Fibroblast of pulmonary artery (primary cell): ENCODE results near the gene CPTP.

ENCODE experiments used
- DNase-seq: peaks from one replicate; pipeline ENCODE4 v3.0.0-alpha.2; 2010; ENCODE audit warnings: low read depth
- H3K4me3 ChIP-seq: replicated peaks from 2 replicates; pipeline ENCODE4 v1.5.1; 2011; ENCODE audit warnings: low read depth, mild to moderate bottlenecking, control low read depth, low read length, moderate library complexity
- TF ChIP-seq, protein P1 (sequence below): IDR thresholded peaks from 2 replicates; pipeline ENCODE4 v1.5.1; 2011; ENCODE audit warnings: mild to moderate bottlenecking, control low read depth, low read length, inconsistent platforms; ENCODE audit errors: missing control alignments

CPTP gene

GRCh38 chr1:1354271-1355247 lies 30.0 kb downstream of the CPTP start:
- DNase-seq: no peak
- no peak overlapping the region for H3K4me3 ChIP-seq
- TF ChIP-seq, protein P1, sequence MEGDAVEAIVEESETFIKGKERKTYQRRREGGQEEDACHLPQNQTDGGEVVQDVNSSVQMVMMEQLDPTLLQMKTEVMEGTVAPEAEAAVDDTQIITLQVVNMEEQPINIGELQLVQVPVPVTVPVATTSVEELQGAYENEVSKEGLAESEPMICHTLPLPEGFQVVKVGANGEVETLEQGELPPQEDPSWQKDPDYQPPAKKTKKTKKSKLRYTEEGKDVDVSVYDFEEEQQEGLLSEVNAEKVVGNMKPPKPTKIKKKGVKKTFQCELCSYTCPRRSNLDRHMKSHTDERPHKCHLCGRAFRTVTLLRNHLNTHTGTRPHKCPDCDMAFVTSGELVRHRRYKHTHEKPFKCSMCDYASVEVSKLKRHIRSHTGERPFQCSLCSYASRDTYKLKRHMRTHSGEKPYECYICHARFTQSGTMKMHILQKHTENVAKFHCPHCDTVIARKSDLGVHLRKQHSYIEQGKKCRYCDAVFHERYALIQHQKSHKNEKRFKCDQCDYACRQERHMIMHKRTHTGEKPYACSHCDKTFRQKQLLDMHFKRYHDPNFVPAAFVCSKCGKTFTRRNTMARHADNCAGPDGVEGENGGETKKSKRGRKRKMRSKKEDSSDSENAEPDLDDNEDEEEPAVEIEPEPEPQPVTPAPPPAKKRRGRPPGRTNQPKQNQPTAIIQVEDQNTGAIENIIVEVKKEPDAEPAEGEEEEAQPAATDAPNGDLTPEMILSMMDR: no peak

DNA sequence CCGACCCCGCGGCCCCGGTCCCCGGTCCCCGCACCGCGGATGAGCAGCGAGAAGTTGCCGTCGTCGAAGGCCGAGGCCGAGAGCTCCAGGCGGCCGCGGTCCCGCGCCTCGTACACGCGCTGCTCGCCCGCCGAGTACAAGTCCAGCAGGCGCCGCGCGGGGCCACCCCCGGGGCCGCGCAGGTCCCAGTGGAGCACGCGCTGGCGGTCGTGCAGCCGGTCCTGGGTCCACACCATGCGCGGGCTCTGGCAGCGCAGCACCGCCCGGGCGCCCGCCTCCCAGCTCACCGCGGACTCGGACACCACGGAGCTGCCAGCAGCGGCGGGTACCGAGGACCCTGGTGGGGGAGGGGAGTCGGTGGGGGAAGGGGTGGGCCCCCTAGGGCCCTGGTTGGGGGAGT lies 30.8 kb downstream of the CPTP start:
- TF ChIP-seq, protein P1: no peak
- no peak overlapping the region for H3K4me3 ChIP-seq
- DNase-seq: no peak

- DNase-seq: no peak
- TF ChIP-seq, protein P1: no peak
- peak overlapping the region; percentile 64 for H3K4me3 ChIP-seq
Measured at GRCh38 chr1:1356166-1356795, 31.7 kb downstream of the CPTP start.

GRCh38 chr1:1356796-1357401 lies 32.3 kb downstream of the CPTP start:
- TF ChIP-seq, protein P1: no peak
- DNase-seq: no peak
- H3K4me3 ChIP-seq: peak overlapping the region; percentile 64

DNA sequence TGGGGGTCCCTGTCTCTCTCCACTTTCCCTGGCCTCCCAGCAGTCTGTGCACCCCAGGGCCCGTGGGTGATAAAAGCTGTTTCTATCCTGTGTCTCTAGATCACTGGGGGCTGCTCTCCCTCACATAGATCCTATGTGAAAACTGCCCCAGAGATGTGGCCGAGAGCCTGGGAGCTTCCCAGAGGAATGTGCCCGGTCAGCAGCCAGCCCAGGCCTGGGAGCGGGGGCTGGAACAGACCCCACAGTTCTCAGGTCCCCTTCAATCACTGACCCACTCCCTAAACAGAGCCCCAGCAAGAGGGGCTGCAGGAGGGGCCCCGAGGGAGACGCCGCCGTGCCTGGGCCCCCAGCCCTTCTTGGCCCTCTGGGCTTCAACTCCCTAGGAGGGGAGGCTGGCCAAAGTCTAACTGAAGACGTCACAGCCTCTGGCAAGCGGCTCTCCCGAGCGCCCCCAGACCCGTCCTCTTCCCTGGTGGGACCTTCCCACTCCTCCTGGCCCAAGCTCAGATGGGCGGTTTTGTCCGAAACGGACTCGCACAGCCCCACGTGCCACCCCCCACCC lies 33.4 kb downstream of the CPTP start:
- DNase-seq: no peak
- TF ChIP-seq, protein P1: no peak
- peak overlapping the region; percentile 64 for H3K4me3 ChIP-seq

DNA sequence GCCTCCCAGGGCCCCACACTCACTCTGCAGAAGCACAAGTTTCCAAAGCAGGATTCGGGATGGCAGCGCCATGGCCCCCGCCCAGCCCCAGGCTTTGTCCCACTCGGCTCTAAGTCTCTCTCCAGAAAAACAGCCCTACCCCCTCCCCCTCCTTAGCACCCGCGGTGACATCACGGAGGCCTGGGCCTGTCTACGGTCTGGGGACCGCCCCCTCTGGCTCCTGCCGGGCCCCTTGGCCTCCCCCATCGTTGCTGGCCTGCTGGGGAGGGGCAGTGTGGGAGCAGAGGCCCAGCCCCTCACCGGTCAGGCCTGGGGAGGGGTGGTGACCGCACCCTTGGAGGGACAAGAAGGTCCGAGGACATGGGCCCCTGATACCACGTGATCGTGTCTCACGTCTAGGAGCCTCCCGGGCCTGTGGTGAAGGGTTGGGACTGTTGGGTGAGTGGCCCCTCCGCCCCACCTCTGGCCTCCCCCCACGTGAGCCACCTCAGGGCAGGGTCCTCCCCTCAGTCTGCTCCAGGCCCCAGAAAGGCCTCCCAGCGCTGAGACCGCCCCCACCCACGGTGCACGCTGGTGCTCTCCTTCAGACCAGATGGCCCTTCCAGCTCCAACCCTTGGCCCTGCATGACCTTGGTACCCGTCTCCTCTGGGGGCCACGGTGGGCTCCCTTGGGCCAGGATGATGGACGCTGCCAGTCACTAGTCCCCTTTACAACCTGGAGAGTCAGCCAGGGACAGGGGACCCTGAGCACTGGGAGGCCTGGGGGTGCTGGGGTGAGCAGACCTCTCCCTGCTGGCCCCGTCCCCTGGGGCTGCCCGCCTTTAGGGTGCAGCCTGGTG lies 34.0 kb downstream of the CPTP start, which contains the start of gene MXRA8:
MXRA8 (minus strand) TSS at position 123 of the 839 bp plus-strand sequence; CDS start at position 72, 51 bp downstream.
- peak within 1 kb of the TSS; percentile 64 for H3K4me3 ChIP-seq
- TF ChIP-seq, protein P1: no peak
- DNase-seq: peak; percentile 76
